ENCODE results near the gene UCHL5.

GRCh38 chr1:193104907-193105820 is 46.0 kb upstream of the UCHL5 start, which contains the start of gene GLRX2:
- TF ChIP-seq, protein P1, sequence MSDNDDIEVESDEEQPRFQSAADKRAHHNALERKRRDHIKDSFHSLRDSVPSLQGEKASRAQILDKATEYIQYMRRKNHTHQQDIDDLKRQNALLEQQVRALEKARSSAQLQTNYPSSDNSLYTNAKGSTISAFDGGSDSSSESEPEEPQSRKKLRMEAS (IDR thresholded peaks at IDR 0.05): peak; percentile 80
- TF ChIP-seq CEBPB (IDR thresholded peaks at IDR 0.05) (no peak), YY1 (IDR thresholded peaks at IDR 0.05; ENCODE audit: low read depth) (no peak; the same call in 1 of the 2 replicates), CREB1 (IDR thresholded peaks at IDR 0.05; ENCODE audit: low read depth) (no peak), ZBTB7A (IDR thresholded peaks at IDR 0.05; ENCODE audit: low read depth) (peak; percentile 61; the same call in 1 of the 2 replicates), USF1 (IDR thresholded peaks at IDR 0.05) (no peak; the same call in 1 of the 2 replicates), EP300 (IDR thresholded peaks at IDR 0.05; ENCODE audit: borderline replicate concordance) (no peak), TEAD4 (IDR thresholded peaks at IDR 0.05) (peak; percentile 65), RAD21 (IDR thresholded peaks at IDR 0.05; ENCODE audit: low read depth) (peak; percentile 40), NFIC (IDR thresholded peaks at IDR 0.05) (no peak), REST (IDR thresholded peaks at IDR 0.05; ENCODE audit: low read depth) (no peak), EGR1 (IDR thresholded peaks at IDR 0.05) (peak; percentile 47), TCF12 (IDR thresholded peaks at IDR 0.05; ENCODE audit: low read depth) (no peak; the same call in none of the 2 replicates), FOXM1 (IDR thresholded peaks at IDR 0.05; ENCODE audit: borderline replicate concordance, low read depth) (no peak)
